DMS153 (cell line): ENCODE results near the gene KRT77.
A peak's percentile ranks its signal among the peaks of the same experiment; 100 is the strongest.
"Not testable (repeated sequence)": the region's sequence is repeated elsewhere in the genome, so short reads cannot be mapped to it uniquely, and the experiment has no call there.

Experiments used
- DNase-seq: peaks from one replicate; lab custom pipeline; 2025; lab: John Stamatoyannopoulos, UW

The KRT77 gene

GRCh38 chr12:52703424-52703823 is at the start of gene KRT77:
Gene KRT77 (minus strand): TSS chr12:52703524. CDS start chr12:52703434, 90 bp downstream.
- no peak for DNase-seq

GRCh38 chr12:52752516-52752915 is 49.2 kb upstream of the KRT77 start:
- no peak for DNase-seq

GRCh38 chr12:52751795-52752194 is 48.5 kb upstream of the KRT77 start:
- no peak for DNase-seq

- not testable (repeated sequence) for DNase-seq
Observed at GRCh38 chr12:52750532-52750931, 47.2 kb upstream of the KRT77 start.

- DNase-seq = no peak
Observed at GRCh38 chr12:52749827-52750226, 46.5 kb upstream of the KRT77 start.

- DNase-seq = no peak
Observed at GRCh38 chr12:52748578-52748977, 45.3 kb upstream of the KRT77 start.

GRCh38 chr12:52745554-52745953 is 42.2 kb upstream of the KRT77 start:
- DNase-seq = no peak

GRCh38 chr12:52744493-52745156 is 41.3 kb upstream of the KRT77 start:
- no peak for DNase-seq

GRCh38 chr12:52742822-52743457 is 39.6 kb upstream of the KRT77 start:
- DNase-seq = no peak

GRCh38 chr12:52742196-52742580 is 38.9 kb upstream of the KRT77 start:
- no peak for DNase-seq

GRCh38 chr12:52741375-52742195 is 38.3 kb upstream of the KRT77 start:
- DNase-seq = no peak

GRCh38 chr12:52740584-52740983 is 37.3 kb upstream of the KRT77 start:
- DNase-seq = peak; percentile 86

GRCh38 chr12:52739963-52740362 is 36.6 kb upstream of the KRT77 start:
- DNase-seq = peak; percentile 21

- no peak for DNase-seq
Observed at GRCh38 chr12:52735816-52736632, 32.7 kb upstream of the KRT77 start.

- DNase-seq = no peak
Observed at GRCh38 chr12:52735106-52735505, 31.8 kb upstream of the KRT77 start.

GRCh38 chr12:52730793-52731192 is 27.5 kb upstream of the KRT77 start:
- DNase-seq = no peak

GRCh38 chr12:52730383-52730782 is 27.1 kb upstream of the KRT77 start:
- DNase-seq = no peak

- no peak for DNase-seq
Observed at GRCh38 chr12:52729147-52729546, 25.8 kb upstream of the KRT77 start.

GRCh38 chr12:52728374-52728773 is 25.1 kb upstream of the KRT77 start:
- no peak for DNase-seq

- DNase-seq = no peak
Observed at GRCh38 chr12:52727037-52727436, 23.7 kb upstream of the KRT77 start.

- no peak for DNase-seq
Observed at GRCh38 chr12:52726451-52726850, 23.1 kb upstream of the KRT77 start.

GRCh38 chr12:52724384-52724783 is 21.1 kb upstream of the KRT77 start:
- no peak for DNase-seq
